Measurements from ENCODE around the gene KDM5B.

- TF ChIP-seq CTCF (IDR thresholded peaks at IDR 0.05) (no peak), POLR2A (IDR thresholded peaks at IDR 0.05) (no peak)
These were observed 7.0 kb downstream of the KDM5B start for GRCh38 chr1:202801175-202801574.
